K562 (cell line): ENCODE results near the gene PCDHGA12. TPM values are rescaled to one million over a fixed set of nuclear protein-coding genes. Genes with fewer than 3 reads are reported as not detected.

Source experiments
- EGR1 ChIP-seq: fragments of 450-650 bp; conservative IDR thresholded peaks from 2 replicates; pipeline ENCODE4 v1.6.1; 2017; ENCODE audit warnings: mild to moderate bottlenecking
- POLR2AphosphoS5 ChIP-seq: IDR thresholded peaks from 2 replicates; pipeline ENCODE4 v1.6.1; 2011; ENCODE audit warnings: mild to moderate bottlenecking, low read depth, low read length, moderate library complexity; ENCODE audit not compliant: control insufficient read depth, insufficient read depth
- RAD21 ChIP-seq, 2 experiments: fragments of 250-450 bp in 1 of 2; fragments of 450-650 bp in 1 of 2; sonication (Bioruptor Pico) in 1 of 2; formaldehyde crosslinking in 1 of 2; IDR thresholded peaks in 1 of 2; conservative IDR thresholded peaks in 1 of 2; 2 replicates each; pipeline versions ENCODE4 v1.4.0 to v1.8.0; 2020 to 2022; ENCODE audit warnings: mild to moderate bottlenecking in 2 of 2, moderate library complexity in 1 of 2
- SMARCE1 ChIP-seq: fragments of 450-650 bp; IDR thresholded peaks from 2 replicates; pipeline ENCODE4 v1.7.1; 2016; ENCODE audit warnings: mild to moderate bottlenecking
- TCFL5 ChIP-seq: fragments of 250-450 bp; sonication (Bioruptor Pico); conservative IDR thresholded peaks from 2 replicates; pipeline ENCODE4 v1.6.1; 2021; ENCODE audit warnings: mild to moderate bottlenecking, moderate library complexity, matching md5 sums
- TRIM24 ChIP-seq, 2 experiments: fragments of 450-650 bp; IDR thresholded peaks; 2 replicates each; pipeline ENCODE4 v1.6.1; 2016
- VEZF1 ChIP-seq: fragments of 200-800 bp; sonication (Bioruptor generic); IDR thresholded peaks from 2 replicates; pipeline ENCODE4 v1.6.1; 2017; ENCODE audit warnings: missing genetic modification characterization, missing compliant biosample characterization
- polyA plus RNA-seq, 8 experiments: library from polyadenylated mRNA; depleted of rRNA in 4 of 8; stranded (reverse) in 5 of 8; unstranded in 3 of 8; fragments of >200 nt; fragmentation: Nextera tagmentation in 2 of 8; fragmentation: Illumina TruSeq in 1 of 8; extraction: Ambion mirVana in 2 of 8; extraction: Trizol in 1 of 8; gene quantifications; 2 replicates each; pipeline versions ENCODE4 v1.2.1 to v1.2.3, GENCODE V29; 2011 to 2014; ENCODE audit warnings: inconsistent platforms in 1 of 8, missing spikeins in 1 of 8
- total RNA-seq, 7 experiments: library from RNA; depleted of rRNA in 6 of 7; stranded (reverse); fragments of >200 nt in 6 of 7; fragmentation: Illumina TruSeq in 2 of 7; extraction: Trizol in 2 of 7; gene quantifications; 2 replicates each; pipeline versions ENCODE4 v1.2.1 to v1.2.3, GENCODE V29; 2011 to 2021; ENCODE audit warnings: low replicate concordance in 1 of 7
- TF ChIP-seq, protein P1 (sequence below): fragments of 250-450 bp; sonication (Bioruptor Pico); IDR thresholded peaks from 2 replicates; pipeline ENCODE4 v1.4.0; 2020; ENCODE audit warnings: borderline replicate concordance

The PCDHGA12 gene
- total and polyA plus RNA-seq, 9 of the 15 experiments (the other 6 are each of a cell fraction or from before 2014, with no cell fraction given) = 0.03 TPM; not detected in 8

GRCh38 chr5:141398608-141399007 lies 31.7 kb upstream of the PCDHGA12 start (continued):
- TF ChIP-seq, protein P1, sequence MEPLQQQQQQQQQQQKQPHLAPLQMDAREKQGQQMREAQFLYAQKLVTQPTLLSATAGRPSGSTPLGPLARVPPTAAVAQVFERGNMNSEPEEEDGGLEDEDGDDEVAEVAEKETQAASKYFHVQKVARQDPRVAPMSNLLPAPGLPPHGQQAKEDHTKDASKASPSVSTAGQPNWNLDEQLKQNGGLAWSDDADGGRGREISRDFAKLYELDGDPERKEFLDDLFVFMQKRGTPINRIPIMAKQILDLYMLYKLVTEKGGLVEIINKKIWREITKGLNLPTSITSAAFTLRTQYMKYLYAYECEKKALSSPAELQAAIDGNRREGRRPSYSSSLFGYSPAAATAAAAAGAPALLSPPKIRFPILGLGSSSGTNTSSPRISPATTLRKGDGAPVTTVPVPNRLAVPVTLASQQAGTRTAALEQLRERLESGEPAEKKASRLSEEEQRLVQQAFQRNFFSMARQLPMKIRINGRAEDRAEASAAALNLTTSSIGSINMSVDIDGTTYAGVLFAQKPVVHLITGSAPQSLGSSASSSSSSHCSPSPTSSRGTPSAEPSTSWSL = no peak
- no peak for TF ChIP-seq TCFL5 (CRISPR knock-in tag)
- no peak for TF ChIP-seq EGR1
- no peak for TF ChIP-seq SMARCE1
- no peak for TF ChIP-seq TRIM24 (IDR thresholded peaks at IDR 0.05)
- TF ChIP-seq RAD21 (CRISPR knock-in tag; conservative IDR thresholded peaks at IDR 0.05 in 1 of 2, IDR thresholded peaks at IDR 0.05 in 1 of 2) = no peak
- TF ChIP-seq POLR2AphosphoS5 = no peak
- no peak for TF ChIP-seq VEZF1 (CRISPR knock-in tag)
